GM19035 (cell line): Measurements from ENCODE around the gene ARMC9.
"Not testable (repeated sequence)": the region's sequence is repeated elsewhere in the genome, so short reads cannot be mapped to it uniquely, and the experiment has no call there.

Source experiments
- ATAC-seq: cut with Tn5 transposase; IDR thresholded peaks from one replicate; pipeline ENCODE4 v1.9.1; 2021; ENCODE audit not compliant: unreplicated experiment

Gene ARMC9

GRCh38 chr2:231198291-231199173 is at the start of gene ARMC9:
Gene ARMC9 (plus strand): TSS chr2:231198631. CDS start chr2:231206239, 7,608 bp downstream.
- ATAC-seq: peak; percentile 96

- ATAC-seq: no peak
These were observed 45.5 kb upstream of the ARMC9 start for GRCh38 chr2:231152800-231153557.

GRCh38 chr2:231159306-231159705 is 39.1 kb upstream of the ARMC9 start:
- no peak for ATAC-seq

GRCh38 chr2:231160701-231161100 is 37.7 kb upstream of the ARMC9 start:
- ATAC-seq: no peak

- no peak for ATAC-seq
These were observed 37.1 kb upstream of the ARMC9 start for GRCh38 chr2:231161252-231161839.

- ATAC-seq: no peak
These were observed 36.5 kb upstream of the ARMC9 start for GRCh38 chr2:231161877-231162329.

GRCh38 chr2:231163011-231163410 is 35.4 kb upstream of the ARMC9 start:
- ATAC-seq: no peak

- no peak for ATAC-seq
These were observed 34.9 kb upstream of the ARMC9 start for GRCh38 chr2:231163414-231164095.

GRCh38 chr2:231167745-231168459 is 30.5 kb upstream of the ARMC9 start:
- ATAC-seq: no peak

- ATAC-seq: no peak
These were observed 29.8 kb upstream of the ARMC9 start for GRCh38 chr2:231168460-231169139.

GRCh38 chr2:231169488-231169887 is 28.9 kb upstream of the ARMC9 start:
- ATAC-seq: no peak

- ATAC-seq: no peak
These were observed 28.4 kb upstream of the ARMC9 start for GRCh38 chr2:231170055-231170454.

GRCh38 chr2:231172025-231172424 is 26.4 kb upstream of the ARMC9 start:
- no peak for ATAC-seq

GRCh38 chr2:231174211-231174651 is 24.2 kb upstream of the ARMC9 start:
- no peak for ATAC-seq

GRCh38 chr2:231176066-231176465 is 22.4 kb upstream of the ARMC9 start:
- ATAC-seq: no peak

GRCh38 chr2:231177156-231178025 is 21.0 kb upstream of the ARMC9 start:
- ATAC-seq: no peak

- not testable (repeated sequence) for ATAC-seq
These were observed 19.6 kb upstream of the ARMC9 start for GRCh38 chr2:231178805-231179204.

GRCh38 chr2:231181860-231182512 is 16.4 kb upstream of the ARMC9 start:
- no peak for ATAC-seq
